GM18508 (cell line): ENCODE measurements around the gene FARP1.
"Not testable (repeated sequence)": the region's sequence is repeated elsewhere in the genome, so short reads cannot be mapped to it uniquely, and the experiment has no call there.

Experiments
- ATAC-seq: cut with Tn5 transposase; IDR thresholded peaks from one replicate; pipeline ENCODE4 v1.9.1; 2021; ENCODE audit warnings: moderate number of reproducible peaks; ENCODE audit not compliant: insufficient read depth, unreplicated experiment

FARP1 gene

GRCh38 chr13:98223741-98224140 lies 80.8 kb downstream of the FARP1 start:
- no peak for ATAC-seq

GRCh38 chr13:98224557-98224956 lies 81.7 kb downstream of the FARP1 start:
- ATAC-seq, result no peak

GRCh38 chr13:98225036-98225940 lies 82.4 kb downstream of the FARP1 start:
- no peak for ATAC-seq

- ATAC-seq, result no peak
Observed at GRCh38 chr13:98226496-98226895, 83.6 kb downstream of the FARP1 start.

- no peak for ATAC-seq
Observed at GRCh38 chr13:98228661-98229341, 85.9 kb downstream of the FARP1 start.

- ATAC-seq, result not testable (repeated sequence)
Observed at GRCh38 chr13:98230762-98231161, 87.9 kb downstream of the FARP1 start.

- no peak for ATAC-seq
Observed at GRCh38 chr13:98232456-98232855, 89.6 kb downstream of the FARP1 start.

GRCh38 chr13:98233127-98233526 lies 90.2 kb downstream of the FARP1 start:
- ATAC-seq, result no peak

GRCh38 chr13:98234348-98234747 lies 91.5 kb downstream of the FARP1 start:
- no peak for ATAC-seq

GRCh38 chr13:98236197-98236596 lies 93.3 kb downstream of the FARP1 start:
- no peak for ATAC-seq

- no peak for ATAC-seq
Observed at GRCh38 chr13:98237331-98237730, 94.4 kb downstream of the FARP1 start.

GRCh38 chr13:98239162-98240076 lies 96.5 kb downstream of the FARP1 start:
- ATAC-seq, result no peak

GRCh38 chr13:98240135-98240534 lies 97.2 kb downstream of the FARP1 start:
- ATAC-seq, result no peak

- ATAC-seq, result no peak
Observed at GRCh38 chr13:98240974-98241373, 98.1 kb downstream of the FARP1 start.

GRCh38 chr13:98241976-98242375 lies 99.1 kb downstream of the FARP1 start:
- no peak for ATAC-seq

- no peak for ATAC-seq
Observed at GRCh38 chr13:98242403-98242802, 99.5 kb downstream of the FARP1 start.

GRCh38 chr13:98243929-98244272 lies 101.0 kb downstream of the FARP1 start:
- ATAC-seq, result no peak

- no peak for ATAC-seq
Observed at GRCh38 chr13:98246538-98247172, 103.8 kb downstream of the FARP1 start.

- no peak for ATAC-seq
Observed at GRCh38 chr13:98251708-98252107, 108.8 kb downstream of the FARP1 start.

- ATAC-seq, result no peak
Observed at GRCh38 chr13:98252931-98253470, 110.1 kb downstream of the FARP1 start.
